GM23338 (cell line): Measurements from ENCODE around the gene COL15A1. TPM values are rescaled to one million over a fixed set of nuclear protein-coding genes. Genes with fewer than 3 reads are reported as not detected.

Experiments used
- ATAC-seq: fragments of 200-7000 bp; cut with Tn5 transposase; 3 replicates; pipeline ENCODE4 v1.9.1; 2020
- DNase-seq: peaks from one replicate; pipeline ENCODE4 v3.0.0-alpha.2; 2015; ENCODE audit warnings: low spot score
- H2AFZ ChIP-seq: fragments of 200-600 bp; sonication (generic); 2 replicates; pipeline ENCODE4 v1.8.0; 2016; ENCODE audit warnings: antibody characterized with exemption, mild to moderate bottlenecking, moderate library complexity
- H3F3A ChIP-seq: fragments of 200-600 bp; sonication (generic); replicated peaks from 2 replicates; pipeline ENCODE4 v1.8.0; 2017; ENCODE audit warnings: antibody characterized with exemption, mixed run types, low read depth
- H3K27ac ChIP-seq: fragments of 200-600 bp; sonication (generic); 2 replicates; pipeline ENCODE4 v1.6.1; 2016; ENCODE audit warnings: low read depth
- H3K27me3 ChIP-seq: fragments of 200-600 bp; sonication (generic); 2 replicates; pipeline ENCODE4 v1.8.0; 2016; ENCODE audit warnings: mild to moderate bottlenecking, mixed run types, moderate library complexity; ENCODE audit not compliant: insufficient read depth
- H3K36me3 ChIP-seq: fragments of 200-600 bp; sonication (generic); 2 replicates; pipeline ENCODE4 v1.8.0; 2016; ENCODE audit warnings: mild to moderate bottlenecking; ENCODE audit not compliant: insufficient read depth
- H3K4me1 ChIP-seq: fragments of 200-600 bp; sonication (generic); 2 replicates; pipeline ENCODE4 v1.8.0; 2016; ENCODE audit warnings: mild to moderate bottlenecking, moderate library complexity; ENCODE audit not compliant: insufficient read depth
- H3K4me2 ChIP-seq: fragments of 200-600 bp; sonication (generic); 2 replicates; pipeline ENCODE4 v1.7.1; 2017; ENCODE audit warnings: mixed run types
- H3K4me3 ChIP-seq: fragments of 200-600 bp; sonication (generic); 2 replicates; pipeline ENCODE4 v1.6.1; 2016; ENCODE audit warnings: mixed run types
- H3K79me2 ChIP-seq: fragments of 200-600 bp; sonication (generic); replicated peaks from 2 replicates; pipeline ENCODE4 v1.8.0; 2017; ENCODE audit warnings: mild to moderate bottlenecking; ENCODE audit not compliant: insufficient read depth
- H3K9me2 ChIP-seq: fragments of 200-600 bp; sonication (generic); 2 replicates; pipeline ENCODE4 v1.8.0; 2017; ENCODE audit not compliant: insufficient read depth
- H4K20me1 ChIP-seq: fragments of 200-600 bp; sonication (generic); replicated peaks from 2 replicates; pipeline ENCODE4 v1.8.0; 2017; ENCODE audit warnings: mild to moderate bottlenecking; ENCODE audit not compliant: insufficient read depth
- H3K27ac Mint-ChIP-seq: 2 replicates; pipeline ENCODE4 v1.8.0; 2020; ENCODE audit warnings: inconsistent platforms, mild to moderate bottlenecking, moderate library complexity, mixed read lengths
- H3K27me3 Mint-ChIP-seq: 3 replicates; pipeline ENCODE4 v1.8.0; 2022; ENCODE audit warnings: low read depth, mild to moderate bottlenecking, moderate library complexity, mixed read lengths, inconsistent platforms; ENCODE audit not compliant: insufficient read depth, poor library complexity
- H3K36me3 Mint-ChIP-seq: 3 replicates; pipeline ENCODE4 v1.8.0; 2021; ENCODE audit warnings: low read depth, mild to moderate bottlenecking, inconsistent platforms, moderate library complexity, mixed read lengths
- H3K4me1 Mint-ChIP-seq: 3 replicates; pipeline ENCODE4 v1.8.0; 2020; ENCODE audit warnings: mild to moderate bottlenecking, inconsistent platforms, mixed read lengths
- H3K4me3 Mint-ChIP-seq: 3 replicates; pipeline ENCODE4 v1.8.0; 2021; ENCODE audit warnings: moderate library complexity, mild to moderate bottlenecking, inconsistent platforms, mixed read lengths
- H3K9me3 Mint-ChIP-seq: 3 replicates; pipeline ENCODE4 v1.8.0; 2020; ENCODE audit warnings: moderate library complexity, mild to moderate bottlenecking, inconsistent platforms, mixed read lengths
- CREB1 ChIP-seq: fragments of 250-450 bp; sonication (Bioruptor Pico); IDR thresholded peaks from 2 replicates; pipeline ENCODE4 v1.5.0; 2020; ENCODE audit warnings: low read depth, mild to moderate bottlenecking, moderate library complexity
- EZH2 ChIP-seq: fragments of 200-600 bp; sonication (generic); IDR thresholded peaks from one replicate; pipeline ENCODE4 v1.8.0; 2017; ENCODE audit warnings: antibody characterized with exemption, mild to moderate bottlenecking, low read depth; ENCODE audit not compliant: unreplicated experiment
- EZH2phosphoT487 ChIP-seq: fragments of 200-600 bp; sonication (generic); IDR thresholded peaks from one replicate; pipeline ENCODE4 v1.8.1; 2018; ENCODE audit warnings: antibody characterized with exemption; ENCODE audit not compliant: unreplicated experiment
- JUNB ChIP-seq: IDR thresholded peaks from one replicate; pipeline ENCODE4 v1.6.1; 2016; ENCODE audit warnings: antibody characterized with exemption; ENCODE audit not compliant: unreplicated experiment
- NANOG ChIP-seq: IDR thresholded peaks from 2 replicates; pipeline ENCODE4 v1.6.1; 2016; ENCODE audit warnings: antibody characterized with exemption, borderline replicate concordance
- POLR2AphosphoS5 ChIP-seq: IDR thresholded peaks from 2 replicates; pipeline ENCODE4 v1.6.1; 2016; ENCODE audit warnings: antibody characterized with exemption, low read depth
- STAT1 ChIP-seq: IDR thresholded peaks from one replicate; pipeline ENCODE4 v1.6.1; 2016; ENCODE audit warnings: antibody characterized with exemption; ENCODE audit not compliant: unreplicated experiment
- ZNF114 ChIP-seq: fragments of 250-450 bp; sonication (Bioruptor Pico); IDR thresholded peaks from 2 replicates; pipeline ENCODE4 v1.5.0; 2020; ENCODE audit warnings: mild to moderate bottlenecking, moderate library complexity
- ZNF331 ChIP-seq: fragments of 250-450 bp; sonication (Bioruptor Pico); IDR thresholded peaks from 2 replicates; pipeline ENCODE4 v1.5.0; 2020; ENCODE audit warnings: low read depth, mild to moderate bottlenecking, moderate library complexity
- polyA plus RNA-seq: library from polyadenylated mRNA; unstranded; fragments of >200 nt; fragmentation: Nextera tagmentation; extraction: Ambion mirVana; gene quantifications from 2 replicates; pipeline ENCODE4 v1.2.1, GENCODE V29; 2016
- total RNA-seq: library from RNA; depleted of rRNA; stranded (reverse); fragments of >200 nt; shearing (Covaris generic); gene quantifications from 2 replicates; pipeline ENCODE4 v1.2.3, GENCODE V29; 2014
- TF ChIP-seq, protein P1 (sequence below): IDR thresholded peaks from one replicate; pipeline ENCODE4 v1.6.1; 2018; ENCODE audit warnings: antibody characterized with exemption; ENCODE audit not compliant: unreplicated experiment
- TF ChIP-seq, protein P2 (sequence below): fragments of 250-450 bp; sonication (Bioruptor Pico); IDR thresholded peaks from 2 replicates; pipeline ENCODE4 v1.5.0; 2020; ENCODE audit warnings: mild to moderate bottlenecking, moderate library complexity
- TF ChIP-seq, protein P3 (sequence below): IDR thresholded peaks from 2 replicates; pipeline ENCODE4 v1.6.1; 2016; ENCODE audit warnings: antibody characterized with exemption
- TF ChIP-seq, protein P4 (sequence below), 2 experiments: fragments of 200-600 bp in 1 of 2; sonication (generic) in 1 of 2; conservative IDR thresholded peaks; 2 replicates each; pipeline versions ENCODE4 v1.5.1 to v1.6.1; 2016 to 2017; ENCODE audit warnings: antibody characterized with exemption in 2 of 2, low read depth in 2 of 2, mild to moderate bottlenecking in 2 of 2, moderate library complexity in 1 of 2

Gene COL15A1
- total and polyA plus RNA-seq, 2 experiments from 2014 or later: 0.17 to 0.18 TPM

DNA sequence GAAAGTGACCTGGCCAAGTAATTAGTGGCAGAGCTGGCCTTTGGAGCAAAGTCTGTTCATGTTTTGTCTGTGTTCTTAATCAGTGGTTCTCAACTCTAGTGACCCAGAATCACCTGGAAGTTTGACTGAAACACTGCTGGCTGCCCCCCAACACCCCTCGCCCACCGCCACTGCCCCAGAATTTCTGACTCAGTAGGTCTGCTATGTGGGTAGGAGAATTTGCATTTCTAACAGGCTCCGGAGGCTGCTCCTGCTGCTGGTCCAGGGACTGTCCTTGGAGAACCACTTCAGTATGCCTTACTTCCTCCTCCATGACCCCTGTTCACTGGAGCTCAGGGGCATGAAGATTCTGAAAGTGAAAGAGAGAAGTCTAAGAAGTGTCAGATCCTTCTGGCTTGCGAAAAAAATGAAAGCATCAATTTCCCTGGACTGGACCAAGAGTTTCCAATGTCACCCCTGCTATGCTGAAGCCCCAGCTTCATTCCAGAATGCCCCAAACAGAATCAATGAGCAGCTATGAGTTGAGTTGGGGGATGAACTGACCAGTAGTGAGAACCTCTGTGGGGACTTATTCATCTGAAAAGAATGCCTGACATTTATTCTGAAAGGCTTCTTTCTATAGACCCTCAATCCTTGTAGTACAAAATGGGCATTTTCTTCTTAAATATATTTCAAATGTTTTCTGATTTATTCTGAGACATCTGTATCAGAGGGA is 20.8 kb upstream of the COL15A1 start:
- Mint-ChIP-seq H3K36me3 (no peaks in the 10 kb centered on the region), H3K9me3 (no peaks in the 10 kb centered on the region), H3K4me3 (no peak overlapping the region), H3K4me1 (peaks cover 8% of the 10 kb centered on the region), H3K27ac (no peak overlapping the region), H3K27me3 (peaks cover 4% of the 10 kb centered on the region)
- H3K36me3 ChIP-seq: no peaks in the 10 kb centered on the region
- no peaks in the 10 kb centered on the region for H3K27me3 ChIP-seq
- no peak overlapping the region for H3K4me3 ChIP-seq
- no peaks in the 10 kb centered on the region for H4K20me1 ChIP-seq
- no peak overlapping the region for H3K27ac ChIP-seq
- H2AFZ ChIP-seq: no peak overlapping the region
- no peaks in the 10 kb centered on the region for H3K4me1 ChIP-seq
- no peaks in the 10 kb centered on the region for H3K79me2 ChIP-seq
- H3F3A ChIP-seq: no peaks in the 10 kb centered on the region
- H3K4me2 ChIP-seq: no peak overlapping the region
- no peak for DNase-seq
- TF ChIP-seq STAT1 (no peak), NANOG (no peak), ZNF114 (CRISPR knock-in tag) (no peak), POLR2AphosphoS5 (no peak), EZH2phosphoT487 (no peak), CREB1 (CRISPR knock-in tag) (no peak), JUNB (no peak), ZNF331 (CRISPR knock-in tag) (no peak), EZH2 (no peak)
- TF ChIP-seq, protein P1, sequence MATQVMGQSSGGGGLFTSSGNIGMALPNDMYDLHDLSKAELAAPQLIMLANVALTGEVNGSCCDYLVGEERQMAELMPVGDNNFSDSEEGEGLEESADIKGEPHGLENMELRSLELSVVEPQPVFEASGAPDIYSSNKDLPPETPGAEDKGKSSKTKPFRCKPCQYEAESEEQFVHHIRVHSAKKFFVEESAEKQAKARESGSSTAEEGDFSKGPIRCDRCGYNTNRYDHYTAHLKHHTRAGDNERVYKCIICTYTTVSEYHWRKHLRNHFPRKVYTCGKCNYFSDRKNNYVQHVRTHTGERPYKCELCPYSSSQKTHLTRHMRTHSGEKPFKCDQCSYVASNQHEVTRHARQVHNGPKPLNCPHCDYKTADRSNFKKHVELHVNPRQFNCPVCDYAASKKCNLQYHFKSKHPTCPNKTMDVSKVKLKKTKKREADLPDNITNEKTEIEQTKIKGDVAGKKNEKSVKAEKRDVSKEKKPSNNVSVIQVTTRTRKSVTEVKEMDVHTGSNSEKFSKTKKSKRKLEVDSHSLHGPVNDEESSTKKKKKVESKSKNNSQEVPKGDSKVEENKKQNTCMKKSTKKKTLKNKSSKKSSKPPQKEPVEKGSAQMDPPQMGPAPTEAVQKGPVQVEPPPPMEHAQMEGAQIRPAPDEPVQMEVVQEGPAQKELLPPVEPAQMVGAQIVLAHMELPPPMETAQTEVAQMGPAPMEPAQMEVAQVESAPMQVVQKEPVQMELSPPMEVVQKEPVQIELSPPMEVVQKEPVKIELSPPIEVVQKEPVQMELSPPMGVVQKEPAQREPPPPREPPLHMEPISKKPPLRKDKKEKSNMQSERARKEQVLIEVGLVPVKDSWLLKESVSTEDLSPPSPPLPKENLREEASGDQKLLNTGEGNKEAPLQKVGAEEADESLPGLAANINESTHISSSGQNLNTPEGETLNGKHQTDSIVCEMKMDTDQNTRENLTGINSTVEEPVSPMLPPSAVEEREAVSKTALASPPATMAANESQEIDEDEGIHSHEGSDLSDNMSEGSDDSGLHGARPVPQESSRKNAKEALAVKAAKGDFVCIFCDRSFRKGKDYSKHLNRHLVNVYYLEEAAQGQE: no peak
- TF ChIP-seq, protein P2, sequence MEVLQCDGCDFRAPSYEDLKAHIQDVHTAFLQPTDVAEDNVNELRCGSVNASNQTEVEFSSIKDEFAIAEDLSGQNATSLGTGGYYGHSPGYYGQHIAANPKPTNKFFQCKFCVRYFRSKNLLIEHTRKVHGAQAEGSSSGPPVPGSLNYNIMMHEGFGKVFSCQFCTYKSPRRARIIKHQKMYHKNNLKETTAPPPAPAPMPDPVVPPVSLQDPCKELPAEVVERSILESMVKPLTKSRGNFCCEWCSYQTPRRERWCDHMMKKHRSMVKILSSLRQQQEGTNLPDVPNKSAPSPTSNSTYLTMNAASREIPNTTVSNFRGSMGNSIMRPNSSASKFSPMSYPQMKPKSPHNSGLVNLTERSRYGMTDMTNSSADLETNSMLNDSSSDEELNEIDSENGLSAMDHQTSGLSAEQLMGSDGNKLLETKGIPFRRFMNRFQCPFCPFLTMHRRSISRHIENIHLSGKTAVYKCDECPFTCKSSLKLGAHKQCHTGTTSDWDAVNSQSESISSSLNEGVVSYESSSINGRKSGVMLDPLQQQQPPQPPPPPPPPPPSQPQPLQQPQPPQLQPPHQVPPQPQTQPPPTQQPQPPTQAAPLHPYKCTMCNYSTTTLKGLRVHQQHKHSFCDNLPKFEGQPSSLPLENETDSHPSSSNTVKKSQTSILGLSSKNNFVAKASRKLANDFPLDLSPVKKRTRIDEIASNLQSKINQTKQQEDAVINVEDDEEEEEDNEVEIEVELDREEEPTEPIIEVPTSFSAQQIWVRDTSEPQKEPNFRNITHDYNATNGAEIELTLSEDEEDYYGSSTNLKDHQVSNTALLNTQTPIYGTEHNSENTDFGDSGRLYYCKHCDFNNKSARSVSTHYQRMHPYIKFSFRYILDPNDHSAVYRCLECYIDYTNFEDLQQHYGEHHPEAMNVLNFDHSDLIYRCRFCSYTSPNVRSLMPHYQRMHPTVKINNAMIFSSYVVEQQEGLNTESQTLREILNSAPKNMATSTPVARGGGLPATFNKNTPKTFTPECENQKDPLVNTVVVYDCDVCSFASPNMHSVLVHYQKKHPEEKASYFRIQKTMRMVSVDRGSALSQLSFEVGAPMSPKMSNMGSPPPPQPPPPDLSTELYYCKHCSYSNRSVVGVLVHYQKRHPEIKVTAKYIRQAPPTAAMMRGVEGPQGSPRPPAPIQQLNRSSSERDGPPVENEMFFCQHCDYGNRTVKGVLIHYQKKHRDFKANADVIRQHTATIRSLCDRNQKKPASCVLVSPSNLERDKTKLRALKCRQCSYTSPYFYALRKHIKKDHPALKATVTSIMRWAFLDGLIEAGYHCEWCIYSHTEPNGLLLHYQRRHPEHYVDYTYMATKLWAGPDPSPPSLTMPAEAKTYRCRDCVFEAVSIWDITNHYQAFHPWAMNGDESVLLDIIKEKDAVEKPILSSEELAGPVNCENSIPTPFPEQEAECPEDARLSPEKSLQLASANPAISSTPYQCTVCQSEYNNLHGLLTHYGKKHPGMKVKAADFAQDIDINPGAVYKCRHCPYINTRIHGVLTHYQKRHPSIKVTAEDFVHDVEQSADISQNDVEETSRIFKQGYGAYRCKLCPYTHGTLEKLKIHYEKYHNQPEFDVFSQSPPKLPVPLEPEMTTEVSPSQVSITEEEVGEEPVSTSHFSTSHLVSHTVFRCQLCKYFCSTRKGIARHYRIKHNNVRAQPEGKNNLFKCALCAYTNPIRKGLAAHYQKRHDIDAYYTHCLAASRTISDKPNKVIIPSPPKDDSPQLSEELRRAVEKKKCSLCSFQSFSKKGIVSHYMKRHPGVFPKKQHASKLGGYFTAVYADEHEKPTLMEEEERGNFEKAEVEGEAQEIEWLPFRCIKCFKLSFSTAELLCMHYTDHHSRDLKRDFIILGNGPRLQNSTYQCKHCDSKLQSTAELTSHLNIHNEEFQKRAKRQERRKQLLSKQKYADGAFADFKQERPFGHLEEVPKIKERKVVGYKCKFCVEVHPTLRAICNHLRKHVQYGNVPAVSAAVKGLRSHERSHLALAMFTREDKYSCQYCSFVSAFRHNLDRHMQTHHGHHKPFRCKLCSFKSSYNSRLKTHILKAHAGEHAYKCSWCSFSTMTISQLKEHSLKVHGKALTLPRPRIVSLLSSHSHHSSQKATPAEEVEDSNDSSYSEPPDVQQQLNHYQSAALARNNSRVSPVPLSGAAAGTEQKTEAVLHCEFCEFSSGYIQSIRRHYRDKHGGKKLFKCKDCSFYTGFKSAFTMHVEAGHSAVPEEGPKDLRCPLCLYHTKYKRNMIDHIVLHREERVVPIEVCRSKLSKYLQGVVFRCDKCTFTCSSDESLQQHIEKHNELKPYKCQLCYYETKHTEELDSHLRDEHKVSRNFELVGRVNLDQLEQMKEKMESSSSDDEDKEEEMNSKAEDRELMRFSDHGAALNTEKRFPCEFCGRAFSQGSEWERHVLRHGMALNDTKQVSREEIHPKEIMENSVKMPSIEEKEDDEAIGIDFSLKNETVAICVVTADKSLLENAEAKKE (CRISPR knock-in tag): no peak
- TF ChIP-seq, protein P3, sequence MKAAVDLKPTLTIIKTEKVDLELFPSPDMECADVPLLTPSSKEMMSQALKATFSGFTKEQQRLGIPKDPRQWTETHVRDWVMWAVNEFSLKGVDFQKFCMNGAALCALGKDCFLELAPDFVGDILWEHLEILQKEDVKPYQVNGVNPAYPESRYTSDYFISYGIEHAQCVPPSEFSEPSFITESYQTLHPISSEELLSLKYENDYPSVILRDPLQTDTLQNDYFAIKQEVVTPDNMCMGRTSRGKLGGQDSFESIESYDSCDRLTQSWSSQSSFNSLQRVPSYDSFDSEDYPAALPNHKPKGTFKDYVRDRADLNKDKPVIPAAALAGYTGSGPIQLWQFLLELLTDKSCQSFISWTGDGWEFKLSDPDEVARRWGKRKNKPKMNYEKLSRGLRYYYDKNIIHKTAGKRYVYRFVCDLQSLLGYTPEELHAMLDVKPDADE: no peak
- TF ChIP-seq, protein P4, sequence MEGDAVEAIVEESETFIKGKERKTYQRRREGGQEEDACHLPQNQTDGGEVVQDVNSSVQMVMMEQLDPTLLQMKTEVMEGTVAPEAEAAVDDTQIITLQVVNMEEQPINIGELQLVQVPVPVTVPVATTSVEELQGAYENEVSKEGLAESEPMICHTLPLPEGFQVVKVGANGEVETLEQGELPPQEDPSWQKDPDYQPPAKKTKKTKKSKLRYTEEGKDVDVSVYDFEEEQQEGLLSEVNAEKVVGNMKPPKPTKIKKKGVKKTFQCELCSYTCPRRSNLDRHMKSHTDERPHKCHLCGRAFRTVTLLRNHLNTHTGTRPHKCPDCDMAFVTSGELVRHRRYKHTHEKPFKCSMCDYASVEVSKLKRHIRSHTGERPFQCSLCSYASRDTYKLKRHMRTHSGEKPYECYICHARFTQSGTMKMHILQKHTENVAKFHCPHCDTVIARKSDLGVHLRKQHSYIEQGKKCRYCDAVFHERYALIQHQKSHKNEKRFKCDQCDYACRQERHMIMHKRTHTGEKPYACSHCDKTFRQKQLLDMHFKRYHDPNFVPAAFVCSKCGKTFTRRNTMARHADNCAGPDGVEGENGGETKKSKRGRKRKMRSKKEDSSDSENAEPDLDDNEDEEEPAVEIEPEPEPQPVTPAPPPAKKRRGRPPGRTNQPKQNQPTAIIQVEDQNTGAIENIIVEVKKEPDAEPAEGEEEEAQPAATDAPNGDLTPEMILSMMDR (conservative IDR thresholded peaks at IDR 0.05; ENCODE audit: low read depth in 2 of 2): no peak
- no peak for ATAC-seq
- no peaks in the 10 kb centered on the region for H3K9me2 ChIP-seq
